ENCODE results near the gene GIT2.
"Not testable (repeated sequence)": the region's sequence is repeated elsewhere in the genome, so short reads cannot be mapped to it uniquely, and the experiment has no call there.

The GIT2 gene

GRCh38 chr12:109897029-109897428 is 99.1 kb downstream of the GIT2 start:
- Histone ChIP-seq H3K9me3 (replicated peaks in 1 of 11) (no peaks in the 10 kb centered on the region), H3K27me3 (no peaks in the 10 kb centered on the region), H4K20me1 (peaks cover 0 to 8% (median 0%) of the 10 kb centered on the region in 11 experiments; a peak in 3 of 22 replicates), H3K27ac (no peak overlapping the region), H3K4me2 (no peak overlapping the region), H3K9ac (no peak overlapping the region), H3K4me1 (peaks cover 37 to 43% (median 40%) of the 10 kb centered on the region in 10 experiments), H3K4me3 (no peak overlapping the region), H3K36me3 (peaks cover 0 to 5% (median 0%) of the 10 kb centered on the region in 11 experiments; a peak in 5 of 22 replicates)
- TF ChIP-seq Cebpa-rat (IDR thresholded peaks at IDR 0.05) = no peak

DNA sequence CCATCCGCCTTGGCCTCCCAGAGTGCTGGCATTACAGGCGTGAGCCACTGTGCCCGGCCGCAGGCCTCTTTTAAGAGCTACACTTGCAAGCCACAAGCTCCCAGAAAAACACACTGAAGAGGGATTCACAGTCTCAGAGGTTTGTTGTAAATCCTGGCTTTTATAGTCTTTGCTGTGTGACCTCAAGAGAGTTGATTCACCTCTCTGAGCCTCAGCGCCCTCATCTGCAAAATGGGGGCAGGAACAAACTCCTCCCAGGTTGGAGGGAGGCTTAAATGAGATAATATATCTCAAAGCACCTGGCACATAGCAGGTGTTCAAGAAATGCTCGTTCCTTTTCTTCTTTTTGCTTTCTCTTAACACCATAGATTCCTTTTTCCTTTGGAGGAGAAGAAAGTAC is 100.0 kb downstream of the GIT2 start:
- Histone ChIP-seq H3K9me3 (replicated peaks in 1 of 11) (no peaks in the 10 kb centered on the region), H3K9ac (no peak overlapping the region), H3K4me3 (no peak overlapping the region), H3K27me3 (no peaks in the 10 kb centered on the region), H3K4me1 (peaks cover 31 to 43% (median 39%) of the 10 kb centered on the region in 10 experiments), H3K36me3 (no peaks in the 10 kb centered on the region), H3K4me2 (no peak overlapping the region), H3K27ac (no peak overlapping the region), H4K20me1 (no peaks in the 10 kb centered on the region; a peak in 1 of 22 replicates)
- no peak for TF ChIP-seq Cebpa-rat (IDR thresholded peaks at IDR 0.05)

- H3K27ac ChIP-seq = no peak overlapping the region
- no peak overlapping the region for H3K9ac ChIP-seq
- TF ChIP-seq Cebpa-rat (IDR thresholded peaks at IDR 0.05) = no peak
- no peak overlapping the region for H3K4me3 ChIP-seq
- no peaks in the 10 kb centered on the region for H3K9me3 ChIP-seq (replicated peaks in 1 of 11)
- no peaks in the 10 kb centered on the region for H4K20me1 ChIP-seq
- no peaks in the 10 kb centered on the region for H3K27me3 ChIP-seq
- no peaks in the 10 kb centered on the region for H3K36me3 ChIP-seq
- H3K4me2 ChIP-seq = no peak overlapping the region
- peaks cover 36 to 51% (median 48%) of the 10 kb centered on the region in 10 experiments for H3K4me1 ChIP-seq
Measured at GRCh38 chr12:109894939-109895338, 101.2 kb downstream of the GIT2 start.

GRCh38 chr12:109893261-109893995 is 102.7 kb downstream of the GIT2 start:
- H4K20me1 ChIP-seq = no peaks in the 10 kb centered on the region
- no peak overlapping the region for H3K4me3 ChIP-seq
- no peak for TF ChIP-seq Cebpa-rat (IDR thresholded peaks at IDR 0.05)
- H3K36me3 ChIP-seq = no peaks in the 10 kb centered on the region
- peaks cover 42 to 57% (median 55%) of the 10 kb centered on the region in 10 experiments for H3K4me1 ChIP-seq
- H3K9me3 ChIP-seq (replicated peaks in 1 of 11) = no peaks in the 10 kb centered on the region
- peak overlapping the region in 7 of 11 experiments; percentile 23 to 58 (median 52); a peak in 12 of 22 replicates for H3K27ac ChIP-seq
- no peaks in the 10 kb centered on the region for H3K27me3 ChIP-seq
- H3K9ac ChIP-seq = no peak overlapping the region
- peak overlapping the region; percentile 47 to 80 (median 64) for H3K4me2 ChIP-seq

GRCh38 chr12:109892748-109893147 is 103.4 kb downstream of the GIT2 start:
- Histone ChIP-seq H3K4me1 (peaks cover 49 to 64% (median 61%) of the 10 kb centered on the region in 10 experiments), H4K20me1 (no peaks in the 10 kb centered on the region), H3K4me3 (no peak overlapping the region), H3K27me3 (no peaks in the 10 kb centered on the region), H3K27ac (peak overlapping the region in 8 of 11 experiments; percentile 22 to 56 (median 34); a peak in 15 of 22 replicates), H3K36me3 (no peaks in the 10 kb centered on the region), H3K9ac (no peak overlapping the region), H3K4me2 (peak overlapping the region; percentile 47 to 80 (median 64)), H3K9me3 (replicated peaks in 1 of 11) (no peaks in the 10 kb centered on the region)
- no peak for TF ChIP-seq Cebpa-rat (IDR thresholded peaks at IDR 0.05)

GRCh38 chr12:109892165-109892715 is 103.9 kb downstream of the GIT2 start:
- TF ChIP-seq Cebpa-rat (IDR thresholded peaks at IDR 0.05) = no peak
- H3K27me3 ChIP-seq = no peaks in the 10 kb centered on the region
- peaks cover 54 to 69% (median 66%) of the 10 kb centered on the region in 10 experiments for H3K4me1 ChIP-seq
- no peaks in the 10 kb centered on the region for H3K9me3 ChIP-seq (replicated peaks in 1 of 11)
- H3K36me3 ChIP-seq = no peaks in the 10 kb centered on the region
- H3K9ac ChIP-seq = no peak overlapping the region
- H3K4me2 ChIP-seq = peak overlapping the region; percentile 47 to 80 (median 64); a peak in 21 of 22 replicates
- no peaks in the 10 kb centered on the region for H4K20me1 ChIP-seq
- peak overlapping the region in 8 of 11 experiments; percentile 22 to 56 (median 34); a peak in 13 of 22 replicates for H3K27ac ChIP-seq
- H3K4me3 ChIP-seq = no peak overlapping the region

DNA sequence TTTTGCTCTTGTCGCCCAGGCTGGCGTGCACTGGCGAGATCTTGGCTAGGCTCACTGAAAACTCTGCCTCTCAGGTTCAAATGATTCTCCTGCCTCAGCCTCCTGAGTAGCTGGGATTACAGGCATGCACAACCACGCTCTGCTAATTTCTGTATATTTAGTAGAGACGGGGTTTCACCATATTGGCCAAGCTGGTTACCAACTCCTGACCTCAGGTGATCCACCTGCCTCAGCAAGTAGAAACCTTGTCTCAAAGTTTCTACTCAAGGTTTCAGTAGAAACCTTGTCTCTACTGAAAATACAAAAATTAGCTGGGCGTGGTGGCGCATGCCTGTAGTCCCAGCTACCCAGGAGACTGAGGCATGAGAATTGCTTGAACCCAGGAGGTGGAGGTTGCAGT is 104.4 kb downstream of the GIT2 start:
- H3K27me3 ChIP-seq = not testable (repeated sequence)
- H3K4me2 ChIP-seq = peak overlapping the region in 5 of 11 experiments; percentile 9 to 80 (median 73); a peak in 4 of 22 replicates

DNA sequence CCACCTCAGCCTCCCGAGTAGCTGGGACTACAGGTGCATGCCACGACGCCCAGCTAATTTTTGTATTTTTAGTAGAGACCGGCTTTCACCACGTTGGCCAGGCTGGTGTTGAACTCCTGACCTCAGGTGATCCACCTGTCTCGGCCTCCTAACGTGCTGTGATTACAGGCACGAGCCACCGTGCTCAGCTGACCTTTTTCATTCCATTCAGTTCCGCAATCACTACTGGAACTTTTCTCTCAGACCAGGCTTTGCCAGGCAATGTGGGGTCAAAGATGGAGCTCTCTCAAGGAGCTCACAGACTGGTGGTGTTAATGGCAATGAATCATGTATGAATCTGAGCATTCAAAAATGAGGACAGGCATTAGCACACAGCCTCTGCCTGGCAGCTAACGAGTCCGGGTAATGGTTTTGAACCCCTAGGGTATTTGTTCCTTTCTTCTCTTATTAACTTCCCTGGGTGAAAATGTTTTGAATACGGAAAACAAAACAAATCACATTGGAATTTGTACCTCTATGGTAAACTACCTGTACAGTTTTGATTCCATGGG is 105.5 kb downstream of the GIT2 start:
- Histone ChIP-seq H3K27ac (peak overlapping the region in 8 of 11 experiments; percentile 47 to 97 (median 89); a peak in 13 of 22 replicates), H3K9me3 (replicated peaks in 1 of 11) (no peaks in the 10 kb centered on the region), H3K4me1 (peaks cover 60 to 83% (median 73%) of the 10 kb centered on the region in 10 experiments), H3K36me3 (no peaks in the 10 kb centered on the region), H3K4me3 (no peak overlapping the region), H3K27me3 (no peaks in the 10 kb centered on the region), H3K9ac (no peak overlapping the region; a peak in 1 of 22 replicates), H3K4me2 (peak overlapping the region in 10 of 11 experiments; percentile 69 to 93 (median 84); a peak in 20 of 22 replicates), H4K20me1 (no peaks in the 10 kb centered on the region)
- no peak for TF ChIP-seq Cebpa-rat (IDR thresholded peaks at IDR 0.05)

More for the DNA sequence above, 104.4 kb downstream of the GIT2 start:
- peaks cover 59 to 74% (median 71%) of the 10 kb centered on the region in 10 experiments for H3K4me1 ChIP-seq
- peak overlapping the region in 2 of 11 experiments; percentile 29 to 47; a peak in 2 of 22 replicates for H3K27ac ChIP-seq
- not testable (repeated sequence) for H3K36me3 ChIP-seq; H3K9ac ChIP-seq; H3K4me3 ChIP-seq; H3K9me3 ChIP-seq (replicated peaks in 1 of 11); H4K20me1 ChIP-seq

Data from BLaER1 treated with 17β-estradiol and CSF1 and Interleukin-3, amounts not matched to agents 10 nM and 100 nM (cell line).